Adrenal gland (tissue), 5 donors: Measurements from ENCODE around the gene ANKRD11.

Experiments
- POLR2A ChIP-seq, 2 donors: fragments of 450-650 bp; IDR thresholded peaks; one replicate each; pipeline ENCODE4 v1.6.1; 2017; ENCODE audit warnings: antibody characterized with exemption in 2 of 2, mild to moderate bottlenecking in 2 of 2, moderate library complexity in 1 of 2
- TF ChIP-seq, protein P1 (sequence below), 6 experiments: fragments of 450-650 bp in 4 of 6; fragments of 200-600 bp in 2 of 6; sonication (generic) in 1 of 6; IDR thresholded peaks; 1 replicate in 5 of 6; 2 replicates in 1 of 6; pipeline versions ENCODE4 v1.5.1 to v1.8.0; 2016 to 2021; ENCODE audit warnings: antibody characterized with exemption in 6 of 6, mild to moderate bottlenecking in 2 of 6, moderate library complexity in 1 of 6
- donor health status: DM: no; HTN: no; CAD: no.

DNA sequence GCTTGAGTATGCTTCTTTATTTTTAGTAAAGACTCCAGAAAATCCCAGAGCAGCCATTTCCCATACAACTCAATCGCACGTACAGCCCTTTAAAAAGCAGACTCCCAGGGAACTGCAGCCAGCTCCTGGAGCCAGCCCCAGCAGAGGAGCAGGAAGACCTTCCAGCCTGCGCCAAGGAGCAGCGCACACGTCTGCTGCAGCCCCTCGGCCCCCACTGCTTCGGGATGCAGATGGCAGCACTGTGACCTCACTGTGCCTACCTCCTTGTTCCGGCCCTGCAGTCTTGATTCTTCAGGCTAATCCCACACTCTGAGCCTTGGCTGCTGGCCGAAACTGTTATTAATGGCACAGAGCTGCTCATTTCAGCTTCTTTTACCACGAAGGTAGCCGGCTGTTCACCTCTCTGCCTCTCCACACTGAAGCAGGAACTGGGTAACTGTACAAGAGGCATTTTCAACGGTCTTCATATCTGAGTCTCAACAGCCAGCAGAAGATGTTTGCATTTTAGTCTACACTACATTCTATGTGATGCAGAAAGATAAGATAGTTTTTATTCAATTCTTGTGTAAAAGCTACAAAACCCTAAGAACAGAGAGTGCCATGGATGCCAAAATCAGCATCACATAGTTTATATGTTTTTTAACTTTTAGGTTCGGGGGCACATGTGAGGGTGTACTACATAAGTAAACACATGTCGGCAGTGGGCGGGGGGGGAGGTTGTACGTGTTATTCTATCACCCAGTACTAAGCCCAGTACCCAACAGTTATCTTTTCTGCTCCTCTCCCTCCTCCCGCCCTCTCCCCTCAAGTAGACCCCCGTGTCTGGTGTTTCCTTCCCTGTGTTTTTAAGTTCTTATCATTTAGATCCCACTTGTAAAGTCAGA, 130.9 kb downstream of the ANKRD11 start:
- TF ChIP-seq, protein P1, sequence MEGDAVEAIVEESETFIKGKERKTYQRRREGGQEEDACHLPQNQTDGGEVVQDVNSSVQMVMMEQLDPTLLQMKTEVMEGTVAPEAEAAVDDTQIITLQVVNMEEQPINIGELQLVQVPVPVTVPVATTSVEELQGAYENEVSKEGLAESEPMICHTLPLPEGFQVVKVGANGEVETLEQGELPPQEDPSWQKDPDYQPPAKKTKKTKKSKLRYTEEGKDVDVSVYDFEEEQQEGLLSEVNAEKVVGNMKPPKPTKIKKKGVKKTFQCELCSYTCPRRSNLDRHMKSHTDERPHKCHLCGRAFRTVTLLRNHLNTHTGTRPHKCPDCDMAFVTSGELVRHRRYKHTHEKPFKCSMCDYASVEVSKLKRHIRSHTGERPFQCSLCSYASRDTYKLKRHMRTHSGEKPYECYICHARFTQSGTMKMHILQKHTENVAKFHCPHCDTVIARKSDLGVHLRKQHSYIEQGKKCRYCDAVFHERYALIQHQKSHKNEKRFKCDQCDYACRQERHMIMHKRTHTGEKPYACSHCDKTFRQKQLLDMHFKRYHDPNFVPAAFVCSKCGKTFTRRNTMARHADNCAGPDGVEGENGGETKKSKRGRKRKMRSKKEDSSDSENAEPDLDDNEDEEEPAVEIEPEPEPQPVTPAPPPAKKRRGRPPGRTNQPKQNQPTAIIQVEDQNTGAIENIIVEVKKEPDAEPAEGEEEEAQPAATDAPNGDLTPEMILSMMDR (IDR thresholded peaks at IDR 0.05) = no peak
- TF ChIP-seq POLR2A (IDR thresholded peaks at IDR 0.05) = no peak
